CD4-positive, alpha-beta T cell treated with Interleukin-4 for 4 hours (primary cell): ENCODE measurements around the gene RCSD1.
"Not testable (repeated sequence)": the region's sequence is repeated elsewhere in the genome, so short reads cannot be mapped to it uniquely, and the experiment has no call there.

Experiments
- DNase-seq: peaks from one replicate; pipeline ENCODE4 v3.0.0-alpha.2; 2020

RCSD1 gene

GRCh38 chr1:167719715-167720421 is 89.8 kb downstream of the RCSD1 start:
- DNase-seq = not testable (repeated sequence)

DNA sequence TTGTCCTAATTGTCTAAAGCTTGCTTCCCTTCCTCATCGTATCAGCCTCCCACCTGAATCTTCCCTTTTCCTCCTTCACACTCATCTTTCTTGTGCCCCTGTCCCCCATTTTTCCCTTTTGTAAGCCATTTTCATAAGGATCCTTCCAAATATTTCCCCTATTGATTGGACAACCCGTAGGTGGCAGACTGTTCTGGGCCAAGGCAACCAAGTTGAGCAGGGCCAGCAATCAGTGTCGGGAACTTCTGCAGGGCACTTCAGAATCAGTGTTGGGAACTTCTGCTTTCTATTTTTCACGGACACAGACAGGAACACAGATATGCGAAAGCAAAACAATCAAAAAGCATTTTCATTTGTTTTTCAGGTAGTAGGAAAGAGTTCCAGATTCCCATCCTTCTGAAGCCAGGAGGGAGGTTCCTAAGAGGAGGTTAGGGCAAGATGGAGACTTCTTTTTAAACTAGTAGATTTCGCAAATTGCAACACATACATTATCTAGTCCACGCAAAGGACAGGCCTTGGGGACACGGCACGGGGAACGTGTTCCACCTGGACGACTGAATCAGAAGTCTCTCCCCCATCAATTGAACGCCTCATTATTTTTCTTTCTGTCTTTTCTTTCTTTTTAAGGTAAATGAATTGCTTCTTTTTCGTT is 91.1 kb downstream of the RCSD1 start:
- DNase-seq = no peak

GRCh38 chr1:167721617-167722151 is 91.7 kb downstream of the RCSD1 start, which contains the start of gene MPZL1:
Gene MPZL1, plus strand, starts transcription at chr1:167721982. Its CDS starts 170 bp downstream, at chr1:167722152.
- DNase-seq = peak; percentile 91

- no peak for DNase-seq
Observed at GRCh38 chr1:167722152-167722869, 92.3 kb downstream of the RCSD1 start.

GRCh38 chr1:167722870-167723251 is 92.8 kb downstream of the RCSD1 start:
- no peak for DNase-seq

DNA sequence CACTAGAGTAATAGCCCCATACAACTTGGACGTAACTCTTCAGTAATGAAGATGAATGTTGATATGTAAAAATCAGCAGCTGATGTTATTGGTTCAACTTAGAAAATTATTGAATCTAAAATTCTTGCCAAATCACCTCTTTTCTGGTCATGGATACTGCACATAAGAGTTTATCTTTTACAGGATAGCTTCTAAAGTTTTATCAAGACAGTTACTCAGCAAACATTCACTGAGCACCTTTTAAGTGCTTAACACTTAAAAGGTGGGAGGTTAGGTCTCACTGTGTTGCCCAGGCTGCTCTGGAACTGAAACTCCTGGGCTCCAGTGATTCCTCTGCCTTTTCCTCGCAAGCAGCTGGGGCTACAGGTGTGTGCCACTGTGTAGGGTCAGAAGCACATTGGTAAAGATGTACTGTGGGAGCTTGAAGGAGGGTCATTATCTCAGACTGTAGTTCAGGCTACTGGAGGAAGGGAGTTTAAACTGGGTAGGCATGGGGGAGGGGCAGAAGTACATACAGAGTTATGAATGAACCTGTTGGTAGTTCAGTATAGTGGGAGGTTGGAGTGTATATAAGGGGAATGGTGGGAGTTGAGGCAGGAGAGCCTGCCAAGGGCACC is 93.8 kb downstream of the RCSD1 start:
- DNase-seq = no peak

DNA sequence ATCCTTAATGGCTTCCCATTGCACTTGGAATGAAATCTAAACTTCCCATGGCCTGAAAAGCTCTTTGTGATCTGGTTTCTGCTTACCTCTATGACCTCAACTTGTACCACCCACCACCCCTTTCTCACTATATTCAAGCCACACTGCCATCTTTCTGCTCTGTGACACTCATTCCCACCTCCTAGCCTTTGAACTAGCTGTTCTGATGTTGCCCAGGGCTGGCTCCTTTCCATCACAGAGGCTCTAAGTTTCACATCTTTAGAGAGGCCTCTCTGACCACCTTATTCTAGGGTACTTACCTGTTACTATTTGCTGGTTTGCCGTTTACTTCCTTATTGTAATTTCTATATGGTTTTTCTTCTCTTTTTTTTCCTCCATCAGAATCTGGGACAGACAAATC is 96.0 kb downstream of the RCSD1 start:
- no peak for DNase-seq

DNA sequence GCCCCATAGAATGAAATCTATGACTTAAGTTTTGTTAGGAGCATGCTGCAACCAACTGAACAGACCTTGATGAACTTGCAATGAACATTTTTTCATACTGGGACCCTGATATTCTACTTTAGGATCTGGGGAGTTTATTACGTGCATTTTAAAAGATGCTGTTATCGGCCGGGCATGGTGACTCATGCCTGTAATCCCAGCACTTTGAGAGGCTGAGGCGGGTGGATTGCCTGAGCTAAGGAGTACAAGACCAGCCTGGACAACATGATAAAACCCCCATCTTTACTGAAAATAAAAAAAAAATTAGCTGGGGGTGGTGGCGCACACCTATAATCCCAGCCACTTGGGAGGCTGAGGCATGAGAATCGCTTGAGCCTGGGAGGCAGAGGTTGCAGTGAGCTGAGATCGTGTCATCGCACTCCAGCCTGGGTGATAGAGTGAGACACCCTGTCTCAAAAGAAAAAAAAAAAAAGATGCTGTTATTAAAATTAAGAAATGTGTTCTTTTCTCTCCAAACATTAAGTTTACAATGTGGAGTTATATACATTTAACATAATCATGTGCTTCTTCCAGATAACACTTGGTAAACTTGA is 98.9 kb downstream of the RCSD1 start:
- no peak for DNase-seq

GRCh38 chr1:167734227-167734626 is 104.2 kb downstream of the RCSD1 start:
- DNase-seq = no peak

- DNase-seq = no peak
Observed at GRCh38 chr1:167734841-167735240, 104.8 kb downstream of the RCSD1 start.

DNA sequence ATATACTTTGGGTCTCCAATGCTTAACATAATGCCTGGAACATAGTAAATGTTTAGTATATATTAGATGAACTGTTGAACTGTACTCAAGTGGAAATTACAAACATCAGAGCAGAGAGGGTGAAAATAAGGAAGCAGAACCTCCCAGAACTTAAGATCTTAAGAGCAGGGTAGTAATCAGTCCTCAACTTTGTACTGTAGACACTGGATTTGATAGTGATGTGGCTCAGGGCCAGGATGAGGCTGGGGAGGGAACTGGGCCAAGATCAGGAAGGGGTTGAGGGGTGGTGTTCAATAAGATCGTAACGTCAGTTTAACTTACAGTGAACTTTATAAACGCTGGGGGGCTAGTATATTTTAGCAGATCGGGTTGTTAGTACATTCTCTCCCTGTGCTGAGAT is 107.1 kb downstream of the RCSD1 start:
- no peak for DNase-seq

GRCh38 chr1:167738158-167738557 is 108.1 kb downstream of the RCSD1 start:
- no peak for DNase-seq

DNA sequence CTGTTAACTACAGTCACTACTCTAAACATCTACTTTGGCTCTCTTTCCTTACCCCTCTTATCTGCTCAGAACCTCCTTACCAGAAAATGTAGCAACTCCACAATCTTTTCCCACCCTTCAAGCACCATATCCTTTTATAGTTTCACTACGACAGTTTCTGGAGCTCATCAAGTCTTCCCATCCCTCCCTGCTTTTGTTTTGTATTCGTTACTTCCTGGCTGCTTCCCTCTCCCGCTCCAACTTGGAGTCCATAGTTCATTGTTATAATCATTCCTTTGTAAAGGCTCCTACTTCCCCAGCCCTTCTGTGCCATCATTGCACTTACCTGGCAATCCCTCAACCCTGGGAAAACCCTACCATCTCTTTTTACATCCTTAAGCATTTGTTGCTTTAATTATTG is 109.7 kb downstream of the RCSD1 start:
- DNase-seq = no peak

- DNase-seq = not testable (repeated sequence)
Observed at GRCh38 chr1:167741103-167741502, 111.1 kb downstream of the RCSD1 start.

DNA sequence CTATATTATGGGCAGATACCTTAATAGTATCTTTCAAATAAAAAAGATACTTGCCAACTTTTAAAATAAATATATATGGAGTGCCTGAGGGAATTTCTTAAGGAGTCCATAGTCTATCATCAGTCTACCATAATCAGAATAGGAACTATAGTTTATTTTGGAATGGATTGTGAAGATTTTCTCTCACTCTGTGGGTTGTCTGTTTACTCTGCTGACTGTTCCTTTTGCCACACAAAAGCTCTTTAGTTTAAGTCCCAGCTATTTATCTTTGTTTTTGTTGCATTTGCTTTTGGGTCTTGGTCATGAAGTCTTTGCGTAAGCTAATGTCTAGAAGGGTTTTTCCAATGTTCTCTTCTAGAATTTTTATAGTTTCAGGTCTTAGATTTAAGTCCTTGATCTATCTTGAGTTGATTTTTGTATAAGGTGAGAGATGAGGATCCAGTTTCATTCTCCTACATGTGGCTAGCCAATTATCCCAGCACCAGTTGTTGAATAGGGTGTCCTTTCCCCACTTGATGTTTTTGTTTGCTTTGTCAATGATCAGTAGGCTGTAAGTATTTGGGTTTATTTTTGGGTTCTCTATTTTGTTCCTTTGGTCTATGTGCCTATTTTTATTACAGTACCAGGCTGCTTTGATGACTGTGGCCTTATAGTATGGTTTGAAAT is 112.5 kb downstream of the RCSD1 start:
- DNase-seq = not testable (repeated sequence)

- no peak for DNase-seq
Observed at GRCh38 chr1:167744901-167745300, 114.9 kb downstream of the RCSD1 start.

DNA sequence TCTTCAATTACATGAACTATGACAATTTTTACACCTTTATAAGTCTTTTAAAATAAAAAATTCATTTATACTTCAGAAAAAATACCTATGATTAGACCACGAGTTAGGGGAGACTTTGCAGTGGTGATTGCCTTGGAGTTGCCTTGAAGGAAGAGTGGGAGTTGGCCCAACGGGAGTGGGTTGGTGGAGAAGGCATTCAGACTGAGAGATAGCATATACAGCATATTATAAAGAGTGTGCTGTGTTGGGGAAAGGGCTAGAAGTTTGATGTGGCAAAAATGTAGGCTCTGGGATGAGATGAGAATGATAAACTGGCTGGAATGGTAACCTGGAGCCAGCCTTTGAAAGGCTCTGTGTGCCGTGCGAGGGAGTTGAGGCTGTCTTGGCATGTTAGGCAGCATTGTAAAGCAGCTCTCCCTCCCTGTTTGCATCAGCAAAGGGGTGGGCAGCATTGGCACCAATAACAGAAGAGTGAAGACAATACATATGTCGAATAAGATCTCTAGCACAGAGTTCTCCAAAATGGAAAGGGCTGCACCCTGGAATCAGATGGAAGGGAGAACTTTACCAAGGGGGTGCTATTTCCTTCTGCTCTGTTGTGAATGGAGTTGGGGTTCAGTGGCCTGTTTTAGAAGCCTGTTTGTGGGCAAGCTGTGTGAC is 116.1 kb downstream of the RCSD1 start:
- no peak for DNase-seq

DNA sequence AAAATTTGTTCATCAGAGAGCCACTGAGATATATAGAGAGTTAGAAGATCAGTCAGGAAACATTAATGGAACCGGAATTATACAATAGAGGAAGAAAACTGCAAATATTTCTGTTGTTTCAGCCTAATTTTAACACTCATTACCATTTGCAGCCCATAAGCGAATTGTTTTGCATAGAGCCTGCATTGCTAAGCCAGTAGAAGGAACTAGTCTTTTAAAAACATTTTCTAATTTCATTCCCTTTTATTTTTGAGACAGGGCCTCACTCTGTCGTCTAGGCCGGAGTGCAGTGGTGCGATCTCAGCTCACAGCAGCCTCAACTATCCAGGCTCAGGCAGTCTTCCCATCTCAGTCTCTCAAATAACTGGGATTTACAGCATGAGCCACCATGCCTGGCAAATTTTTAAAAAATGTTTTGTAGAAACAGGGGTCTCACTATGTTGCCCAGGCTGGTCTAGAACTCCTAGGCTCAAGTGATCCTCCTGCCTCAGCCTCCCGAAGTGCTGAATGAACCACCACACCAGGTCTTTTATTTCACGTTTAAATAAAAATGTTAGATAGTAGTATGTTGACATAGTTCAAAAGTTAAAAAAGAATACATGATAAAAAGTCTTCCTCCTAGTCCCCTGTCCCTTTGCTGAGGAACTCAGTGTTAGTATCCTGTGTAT is 117.1 kb downstream of the RCSD1 start:
- no peak for DNase-seq

- no peak for DNase-seq
Observed at GRCh38 chr1:167747988-167748387, 118.0 kb downstream of the RCSD1 start.

DNA sequence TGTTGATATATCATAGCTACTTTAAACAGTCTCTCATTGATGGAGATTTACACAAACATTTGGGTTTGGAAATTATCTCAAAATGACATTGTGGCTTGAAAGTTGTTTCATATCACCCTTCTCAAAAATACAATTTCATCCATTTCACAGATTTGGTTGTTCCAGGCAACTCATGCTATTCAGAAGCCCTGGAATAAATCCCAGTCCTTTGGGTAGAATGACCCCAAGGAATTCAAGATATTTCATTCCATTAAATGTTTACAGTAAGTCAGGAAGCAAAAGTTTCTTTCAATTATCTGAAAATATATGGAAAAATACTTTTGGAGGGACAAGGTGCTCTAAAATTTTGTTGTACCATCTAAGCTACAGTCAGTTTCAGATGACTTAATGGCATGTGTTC is 118.9 kb downstream of the RCSD1 start:
- DNase-seq = no peak

DNA sequence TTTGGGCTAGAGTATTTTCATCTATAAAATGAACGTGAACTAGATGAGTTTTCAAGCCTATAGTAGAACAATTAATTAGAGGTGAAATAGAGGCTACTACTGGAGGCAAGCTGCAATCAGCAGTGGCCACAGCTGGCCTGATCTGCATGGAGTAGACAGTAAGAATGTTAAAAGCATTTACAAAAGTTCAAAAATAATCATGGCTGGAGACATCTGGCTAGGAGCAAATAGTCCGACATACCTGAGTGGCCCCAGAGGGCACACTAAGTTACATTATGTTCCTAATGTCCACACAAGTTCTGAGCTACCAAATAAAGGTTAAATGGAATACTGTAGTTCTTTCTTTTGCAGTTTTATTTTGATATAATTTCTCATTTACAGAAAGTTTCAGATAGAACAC is 119.7 kb downstream of the RCSD1 start:
- DNase-seq = no peak
